ENCODE measurements around the gene DFFA.

GRCh38 chr1:10430216-10431069 lies 41.9 kb downstream of the DFFA start, which contains the start of gene CENPS:
- TF ChIP-seq CTCF (conservative IDR thresholded peaks at IDR 0.05; ENCODE audit: low read length): peak; percentile 74
- TF ChIP-seq EZH2phosphoT487 (IDR thresholded peaks at IDR 0.05; ENCODE audit: borderline replicate concordance): no peak
